ENCODE data around the gene GABRA5. TPM values are rescaled to one million over a fixed set of nuclear protein-coding genes. Genes with fewer than 3 reads are reported as not detected.
A peak's percentile ranks its signal among the peaks of the same experiment; 100 is the strongest.
"Not testable (repeated sequence)": the region's sequence is repeated elsewhere in the genome, so short reads cannot be mapped to it uniquely, and the experiment has no call there.

GABRA5 gene
- total RNA-seq, 4 donors from 2014 or later, result not detected

- intact Hi-C loops (cut with DNase I; ENCODE audit: low total_unique reads), result loop anchor here (5.0 to 10.0 kb wide), 2 partner anchors 123 to 1230 kb away; no protein-coding TSS in a partner anchor
- TF ChIP-seq, protein P1, sequence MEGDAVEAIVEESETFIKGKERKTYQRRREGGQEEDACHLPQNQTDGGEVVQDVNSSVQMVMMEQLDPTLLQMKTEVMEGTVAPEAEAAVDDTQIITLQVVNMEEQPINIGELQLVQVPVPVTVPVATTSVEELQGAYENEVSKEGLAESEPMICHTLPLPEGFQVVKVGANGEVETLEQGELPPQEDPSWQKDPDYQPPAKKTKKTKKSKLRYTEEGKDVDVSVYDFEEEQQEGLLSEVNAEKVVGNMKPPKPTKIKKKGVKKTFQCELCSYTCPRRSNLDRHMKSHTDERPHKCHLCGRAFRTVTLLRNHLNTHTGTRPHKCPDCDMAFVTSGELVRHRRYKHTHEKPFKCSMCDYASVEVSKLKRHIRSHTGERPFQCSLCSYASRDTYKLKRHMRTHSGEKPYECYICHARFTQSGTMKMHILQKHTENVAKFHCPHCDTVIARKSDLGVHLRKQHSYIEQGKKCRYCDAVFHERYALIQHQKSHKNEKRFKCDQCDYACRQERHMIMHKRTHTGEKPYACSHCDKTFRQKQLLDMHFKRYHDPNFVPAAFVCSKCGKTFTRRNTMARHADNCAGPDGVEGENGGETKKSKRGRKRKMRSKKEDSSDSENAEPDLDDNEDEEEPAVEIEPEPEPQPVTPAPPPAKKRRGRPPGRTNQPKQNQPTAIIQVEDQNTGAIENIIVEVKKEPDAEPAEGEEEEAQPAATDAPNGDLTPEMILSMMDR (IDR thresholded peaks at IDR 0.05), result no peak
- TF ChIP-seq POLR2A (IDR thresholded peaks at IDR 0.05), result no peak
- DNase-seq (ENCODE audit: low spot score in 2 of 2), result peak in 1 of 2 donors; percentile 69
- H3K4me3 ChIP-seq (ENCODE audit: low read depth, poor library complexity, severe bottlenecking), result no peak overlapping the region
- WGBS, 2 donors, result 2 to 14% methylated on average over 24 of the region's 24 CpGs
These were observed 25.3 kb downstream of the GABRA5 start for GRCh38 chr15:26892182-26892518.

- 76 to 81% methylated on average over 14 of the region's 14 CpGs for WGBS, 2 donors
- no peak overlapping the region for H3K4me3 ChIP-seq (ENCODE audit: low read depth, poor library complexity, severe bottlenecking)
- TF ChIP-seq, protein P1 (IDR thresholded peaks at IDR 0.05), result no peak
- no peak for TF ChIP-seq POLR2A (IDR thresholded peaks at IDR 0.05)
- intact Hi-C loops (cut with DNase I; ENCODE audit: low total_unique reads), result loop anchor here (5.0 to 10.0 kb wide), 2 partner anchors 122 to 1230 kb away; no protein-coding TSS in a partner anchor
- DNase-seq (ENCODE audit: low spot score in 2 of 2), result peak in 1 of 2 donors; percentile 53
These were observed 25.8 kb downstream of the GABRA5 start for GRCh38 chr15:26892678-26893077.

DNA sequence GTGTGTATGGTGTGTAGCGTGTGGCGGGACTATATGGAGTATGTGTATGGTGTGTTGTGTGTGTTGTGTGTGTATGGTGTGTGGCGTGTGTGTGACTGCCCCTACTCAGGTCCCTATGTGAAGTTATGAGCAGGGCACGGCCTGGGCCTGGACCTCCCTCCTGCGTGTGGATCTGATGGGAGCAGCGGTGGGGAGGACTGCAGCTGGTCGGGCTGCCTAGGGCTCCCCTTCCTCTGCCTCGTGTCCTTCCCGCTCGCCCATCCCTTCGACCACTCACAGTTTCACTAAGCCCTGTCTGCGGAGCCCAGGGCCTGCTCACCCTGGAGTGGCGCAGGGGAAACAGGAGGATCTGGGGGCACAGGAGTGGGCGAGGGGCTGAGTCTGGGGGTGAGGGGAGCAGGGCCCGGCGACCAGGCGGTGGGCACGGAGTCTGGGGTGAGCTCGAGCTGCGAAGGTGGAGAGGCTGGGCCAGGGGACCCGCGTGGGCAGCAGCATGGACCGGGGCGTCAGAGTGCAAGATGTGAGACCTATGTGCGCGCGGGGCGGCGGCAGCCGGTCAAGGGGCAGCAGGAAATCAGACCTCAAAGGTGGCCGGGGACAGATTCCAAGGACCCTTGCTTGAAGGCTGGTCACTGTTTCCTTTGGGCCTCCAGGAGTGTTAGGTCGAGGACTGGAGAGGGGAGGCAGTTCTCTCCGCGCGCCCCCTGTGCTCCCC is 26.6 kb downstream of the GABRA5 start:
- TF ChIP-seq, protein P1 (IDR thresholded peaks at IDR 0.05), result no peak
- TF ChIP-seq POLR2A (IDR thresholded peaks at IDR 0.05), result no peak
- H3K4me3 ChIP-seq (ENCODE audit: low read depth, poor library complexity, severe bottlenecking), result no peak overlapping the region
- DNase-seq (ENCODE audit: low spot score in 2 of 2), result peak in 1 of 2 donors; percentile 77
- intact Hi-C loops (cut with DNase I; ENCODE audit: low total_unique reads), result loop anchor here (5.0 to 10.0 kb wide), 2 partner anchors 121 to 1229 kb away; no protein-coding TSS in a partner anchor
- WGBS, 2 donors, result 86 to 89% methylated on average over 35 of the region's 35 CpGs

GRCh38 chr15:26894181-26894580 is 27.3 kb downstream of the GABRA5 start:
- intact Hi-C loops (cut with DNase I; ENCODE audit: low total_unique reads), result loop anchor here (5.0 to 10.0 kb wide), 2 partner anchors 121 to 1228 kb away; no protein-coding TSS in a partner anchor
- WGBS, 2 donors, result 63 to 76% methylated on average over 24 to 26 of the region's 26 CpGs
- H3K4me3 ChIP-seq (ENCODE audit: low read depth, poor library complexity, severe bottlenecking), result no peak overlapping the region
- TF ChIP-seq, protein P1 (IDR thresholded peaks at IDR 0.05), result no peak
- no peak for TF ChIP-seq POLR2A (IDR thresholded peaks at IDR 0.05)
- DNase-seq (ENCODE audit: low spot score in 2 of 2), result peak in 1 of 2 donors; percentile 72

DNA sequence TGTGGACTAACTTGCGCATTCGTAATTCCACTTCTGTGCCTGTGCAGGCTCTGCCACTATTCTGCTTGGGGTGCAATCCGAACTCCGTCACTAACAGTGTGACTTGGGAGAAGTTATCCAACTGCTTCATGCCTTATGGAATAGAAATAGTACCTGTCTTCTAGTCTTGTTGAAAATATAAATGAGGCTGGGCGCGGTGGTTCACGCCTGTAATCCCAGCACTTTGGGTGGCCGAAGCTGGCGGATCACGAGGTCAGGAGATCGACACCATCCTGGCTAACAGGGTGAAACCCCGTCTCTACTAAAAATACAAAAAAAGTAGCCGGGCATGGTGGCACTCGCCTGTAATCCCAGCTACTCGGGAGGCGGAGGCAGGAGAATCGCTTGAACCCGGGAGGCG is 28.5 kb downstream of the GABRA5 start:
- intact Hi-C loops (cut with DNase I; ENCODE audit: low total_unique reads), result loop anchor here (10.0 kb wide), 1 partner anchor 119 kb away; no protein-coding TSS in a partner anchor
- H3K4me3 ChIP-seq (ENCODE audit: low read depth, poor library complexity, severe bottlenecking), result not testable (repeated sequence)
- peak in 1 of 2 donors; percentile 50 for DNase-seq (ENCODE audit: low spot score in 2 of 2)
- 91 to 94% methylated on average over 19 of the region's 19 CpGs for WGBS, 2 donors

DNA sequence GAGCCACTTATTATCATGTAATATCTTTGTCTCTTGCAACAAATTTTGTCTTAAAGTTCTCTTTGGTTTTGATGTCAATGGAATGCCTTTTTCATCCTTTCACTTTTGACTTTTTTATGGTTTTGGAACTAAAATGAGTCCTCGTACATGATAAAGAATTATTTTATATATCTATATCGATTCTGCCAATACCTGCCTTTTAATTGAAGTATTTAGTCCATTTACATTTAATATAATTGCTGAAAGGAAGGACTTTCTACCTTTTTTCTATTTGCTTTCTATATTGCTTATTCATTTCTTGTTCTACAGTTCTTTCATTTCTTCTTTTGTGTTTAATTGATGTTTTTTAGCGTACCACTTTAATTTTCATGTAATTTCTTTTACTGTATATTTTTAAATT is 32.8 kb downstream of the GABRA5 start:
- TF ChIP-seq, protein P1 (IDR thresholded peaks at IDR 0.05), result no peak
- TF ChIP-seq POLR2A (IDR thresholded peaks at IDR 0.05), result no peak
- no peak overlapping the region for H3K4me3 ChIP-seq (ENCODE audit: low read depth, poor library complexity, severe bottlenecking)
- intact Hi-C loops (cut with DNase I; ENCODE audit: low total_unique reads), result loop anchor here (10.0 kb wide), 1 partner anchor 115 kb away; no protein-coding TSS in a partner anchor
- DNase-seq (ENCODE audit: low spot score in 2 of 2), result no peak
- 90 to 92% methylated on average over 3 of the region's 3 CpGs for WGBS, 2 donors
